GM21423 (cell line): Measurements from ENCODE around the gene SPACDR.
"Not testable (repeated sequence)": the region's sequence is repeated elsewhere in the genome, so short reads cannot be mapped to it uniquely, and the experiment has no call there.

ENCODE experiments used
- ATAC-seq: cut with Tn5 transposase; IDR thresholded peaks from one replicate; pipeline ENCODE4 v1.9.1; 2021; ENCODE audit warnings: mild to moderate bottlenecking, moderate library complexity; ENCODE audit not compliant: unreplicated experiment

Gene SPACDR

DNA sequence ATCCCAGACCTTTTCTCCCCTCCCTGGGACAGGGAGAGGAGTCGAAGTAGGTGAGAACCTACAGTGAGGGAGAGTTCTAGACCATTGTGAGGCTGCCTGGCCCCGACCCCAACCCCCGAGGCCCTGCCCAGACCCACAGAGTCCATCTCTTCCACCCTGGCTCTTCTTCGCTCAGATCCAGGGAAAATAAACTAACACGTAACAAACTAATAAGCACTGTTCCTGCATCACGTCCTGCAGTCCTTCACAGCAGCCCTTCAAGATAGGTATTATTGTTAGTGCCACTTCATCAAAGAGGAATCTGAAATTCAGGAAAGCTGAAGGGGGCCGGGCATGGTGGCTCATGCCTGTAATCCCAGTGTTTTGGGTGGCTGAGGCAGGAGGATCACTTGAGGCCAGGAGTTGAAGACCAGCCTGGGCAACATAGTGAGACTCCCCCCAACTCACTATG lies at the start of gene SPACDR:
Gene SPACDR (minus strand): TSS at position 51 of the 451 bp plus-strand sequence. CDS start 235 bp downstream, outside the sequence.
- ATAC-seq: no peak

GRCh38 chr7:100513212-100513810 lies 49.3 kb upstream of the SPACDR start:
- no peak for ATAC-seq

- no peak for ATAC-seq
These were observed 46.6 kb upstream of the SPACDR start for GRCh38 chr7:100510437-100511239.

- no peak for ATAC-seq
These were observed 45.2 kb upstream of the SPACDR start for GRCh38 chr7:100509231-100509630.

GRCh38 chr7:100506356-100506923 lies 42.4 kb upstream of the SPACDR start:
- ATAC-seq: no peak

DNA sequence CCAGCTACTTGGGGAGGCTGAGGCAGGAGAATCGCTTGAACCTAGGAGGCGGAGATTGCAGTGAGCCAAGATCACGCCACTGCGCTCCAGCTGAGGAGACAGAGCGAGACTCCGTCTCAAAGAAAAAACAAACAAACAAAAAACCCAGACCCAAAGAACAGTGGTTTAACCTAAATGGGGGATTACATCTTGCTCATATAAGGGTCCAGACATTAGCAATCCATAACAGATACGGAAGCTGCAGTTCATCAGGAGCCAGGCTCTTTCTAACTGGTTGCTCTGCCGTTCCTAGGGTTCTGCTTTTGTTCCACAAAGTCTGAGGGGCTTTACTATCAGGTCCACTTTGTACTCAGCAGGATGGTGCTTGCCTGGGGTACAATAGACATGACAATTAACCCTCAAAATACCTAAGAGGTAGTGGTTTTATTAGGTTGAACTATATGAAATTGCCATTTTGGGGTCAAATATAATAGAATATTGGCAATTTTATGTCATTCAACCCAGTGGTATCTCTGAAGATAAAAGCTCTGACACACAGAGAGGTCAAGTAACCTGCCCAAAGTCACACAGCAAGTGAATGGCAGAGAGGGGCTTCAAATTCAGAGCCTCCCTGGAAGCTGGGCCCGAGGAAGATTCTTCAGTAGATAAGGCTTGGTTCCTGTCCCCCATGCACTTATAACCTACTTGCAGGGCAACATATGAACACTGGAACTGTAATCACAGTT lies 41.0 kb upstream of the SPACDR start:
- ATAC-seq: no peak

- not testable (repeated sequence) for ATAC-seq
These were observed 40.0 kb upstream of the SPACDR start for GRCh38 chr7:100504031-100504430.

GRCh38 chr7:100500743-100501142 lies 36.7 kb upstream of the SPACDR start:
- not testable (repeated sequence) for ATAC-seq

GRCh38 chr7:100496509-100496908 lies 32.4 kb upstream of the SPACDR start:
- ATAC-seq: no peak

DNA sequence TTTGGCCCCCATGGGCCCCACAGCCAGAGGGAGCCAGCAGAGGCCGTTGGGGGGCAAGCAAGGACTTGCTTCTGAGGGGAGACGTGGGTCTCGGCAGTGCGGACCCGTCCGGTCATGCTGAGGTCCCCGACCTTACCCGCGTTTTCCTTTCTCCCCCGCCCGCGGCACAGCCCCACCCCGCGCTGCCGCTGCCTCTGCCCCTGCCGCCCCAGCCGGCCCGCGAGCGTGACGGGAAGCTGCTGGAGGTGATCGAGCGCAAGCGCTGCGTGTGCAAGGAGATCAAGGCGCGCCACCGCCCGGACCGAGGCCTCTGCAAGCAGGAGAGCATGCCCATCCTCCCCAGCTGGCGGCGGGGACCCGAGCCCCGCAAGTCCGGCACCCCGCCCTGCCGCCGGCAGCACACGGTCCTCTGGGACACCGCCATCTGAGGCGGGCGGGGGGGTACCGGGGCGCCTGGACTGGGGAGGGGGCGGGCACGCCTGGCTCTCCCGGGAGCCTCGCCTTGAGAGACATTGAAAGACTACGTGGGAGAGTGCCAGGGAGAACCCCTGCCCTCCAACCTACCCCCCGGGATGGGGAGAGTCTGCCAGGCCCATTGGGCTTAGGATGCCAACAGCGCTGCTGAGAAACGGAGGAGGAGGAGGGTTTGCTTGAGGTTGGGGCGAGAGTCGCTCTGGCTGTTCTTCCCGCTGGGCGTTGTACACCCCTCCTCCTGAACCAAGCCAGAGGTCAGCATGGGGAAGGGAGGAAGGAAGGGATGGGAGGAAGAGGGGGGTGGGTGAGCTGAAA lies 29.6 kb upstream of the SPACDR start:
- ATAC-seq: no peak

DNA sequence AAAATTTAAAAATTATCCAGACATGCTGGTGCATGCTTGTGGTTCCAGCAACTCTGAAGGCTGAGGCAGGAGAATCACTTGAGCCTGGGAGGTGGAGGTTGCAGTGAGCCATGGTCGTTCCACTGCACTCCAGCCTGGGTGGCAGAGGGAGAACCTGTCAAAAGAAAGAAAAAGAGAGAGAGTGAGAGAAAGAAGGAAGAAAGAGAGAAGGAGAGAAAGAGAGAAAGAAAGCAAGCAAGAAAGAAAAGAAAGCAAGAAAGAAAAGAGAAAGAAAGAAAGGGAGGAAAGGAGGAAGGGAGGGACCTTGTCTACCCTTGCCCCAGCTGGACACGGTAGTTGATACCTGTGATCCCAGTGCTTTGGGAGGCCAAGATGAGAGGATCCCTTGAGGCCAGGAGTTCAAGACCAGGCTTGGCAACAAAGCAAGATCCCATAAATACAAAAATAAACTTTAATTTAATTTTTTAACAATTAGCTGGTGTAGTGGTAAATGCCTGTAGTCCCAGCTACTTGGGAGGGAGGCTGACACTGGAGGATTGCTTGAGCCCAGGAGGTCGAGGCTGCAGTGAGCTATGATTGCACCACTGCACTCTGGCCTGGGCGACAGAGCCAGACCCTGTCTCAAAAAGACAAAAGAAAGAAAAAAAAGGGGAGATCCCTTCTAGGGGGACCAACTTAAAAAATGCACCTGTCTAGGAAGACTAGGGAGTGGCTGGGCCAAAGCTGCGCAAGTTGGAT lies 28.8 kb upstream of the SPACDR start:
- ATAC-seq: no peak

DNA sequence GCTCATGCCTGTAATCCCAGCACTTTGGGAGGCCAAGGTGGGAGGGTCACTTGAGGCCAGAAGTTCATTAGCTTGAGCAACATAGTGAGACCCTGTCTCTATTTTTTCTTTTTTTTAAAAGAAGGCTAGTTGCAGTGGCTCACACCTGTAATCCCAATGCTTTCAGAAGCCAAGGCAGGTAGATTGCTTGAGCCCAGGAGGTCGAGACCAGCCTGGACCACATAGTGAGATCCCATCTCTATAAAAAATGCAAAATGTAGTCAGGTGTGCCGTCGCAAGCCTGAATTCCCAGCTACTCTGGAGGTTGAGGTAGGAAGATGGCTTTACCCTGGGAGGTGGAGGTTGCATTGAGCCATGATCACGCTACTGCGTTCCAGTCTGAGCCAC lies 27.1 kb upstream of the SPACDR start:
- ATAC-seq: no peak

- ATAC-seq: no peak
These were observed 26.6 kb upstream of the SPACDR start for GRCh38 chr7:100490483-100491191.

DNA sequence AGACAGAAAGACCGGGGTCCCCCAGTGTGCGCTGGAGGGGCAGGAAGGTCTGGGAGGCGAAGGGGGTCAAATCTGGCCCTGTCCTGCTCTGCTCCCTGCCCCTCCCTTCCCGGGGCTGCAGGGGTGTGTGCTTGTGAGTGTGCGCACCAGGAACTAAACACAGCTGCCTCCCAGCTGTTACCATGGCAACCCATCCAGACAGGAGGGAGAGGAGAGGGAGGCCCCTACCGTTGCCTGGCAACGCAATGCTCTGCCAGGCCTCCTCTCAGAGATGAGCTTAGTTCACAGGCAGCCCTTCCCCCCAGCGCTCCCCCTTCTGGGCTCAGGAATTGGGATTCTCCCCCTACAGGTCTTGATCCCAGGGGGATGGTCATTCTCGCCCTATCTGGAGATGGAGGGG lies 25.8 kb upstream of the SPACDR start:
- ATAC-seq: no peak

GRCh38 chr7:100489121-100489520 lies 25.1 kb upstream of the SPACDR start:
- ATAC-seq: no peak

- ATAC-seq: no peak
These were observed 24.5 kb upstream of the SPACDR start for GRCh38 chr7:100488333-100489095.

DNA sequence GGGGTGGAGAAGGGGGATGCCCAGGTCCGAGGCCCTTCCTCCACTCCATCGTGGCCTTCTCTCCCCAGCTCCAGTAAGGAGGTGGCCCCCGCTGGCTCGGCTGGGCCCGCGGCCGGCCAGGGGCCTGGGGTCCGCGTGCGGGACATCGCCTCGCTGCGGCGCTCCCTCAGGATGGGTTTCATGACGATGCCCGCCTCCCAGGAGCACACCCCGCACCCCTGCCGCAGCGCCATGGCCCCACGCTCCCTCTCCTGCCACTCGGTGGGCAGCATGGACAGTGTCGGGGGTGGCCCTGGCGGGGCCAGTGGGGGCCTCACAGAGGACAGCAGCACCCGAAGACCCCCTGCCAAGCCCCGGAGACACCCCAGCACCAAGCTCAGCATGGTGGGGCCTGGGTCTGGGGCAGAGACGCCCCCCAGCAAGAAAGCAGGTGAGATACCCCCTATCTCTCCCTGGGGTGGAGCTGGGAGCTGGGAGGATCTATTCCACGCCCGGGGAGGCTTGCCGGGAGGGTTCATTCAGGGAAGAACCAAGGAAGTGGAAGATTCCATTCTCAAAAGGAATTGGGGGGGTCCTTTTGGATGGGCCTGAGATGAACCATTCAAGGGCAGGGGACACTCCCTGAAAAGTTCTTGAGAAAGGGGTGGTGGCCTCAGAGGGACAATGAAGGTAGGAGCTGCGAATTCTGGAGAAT lies 22.8 kb upstream of the SPACDR start:
- no peak for ATAC-seq

DNA sequence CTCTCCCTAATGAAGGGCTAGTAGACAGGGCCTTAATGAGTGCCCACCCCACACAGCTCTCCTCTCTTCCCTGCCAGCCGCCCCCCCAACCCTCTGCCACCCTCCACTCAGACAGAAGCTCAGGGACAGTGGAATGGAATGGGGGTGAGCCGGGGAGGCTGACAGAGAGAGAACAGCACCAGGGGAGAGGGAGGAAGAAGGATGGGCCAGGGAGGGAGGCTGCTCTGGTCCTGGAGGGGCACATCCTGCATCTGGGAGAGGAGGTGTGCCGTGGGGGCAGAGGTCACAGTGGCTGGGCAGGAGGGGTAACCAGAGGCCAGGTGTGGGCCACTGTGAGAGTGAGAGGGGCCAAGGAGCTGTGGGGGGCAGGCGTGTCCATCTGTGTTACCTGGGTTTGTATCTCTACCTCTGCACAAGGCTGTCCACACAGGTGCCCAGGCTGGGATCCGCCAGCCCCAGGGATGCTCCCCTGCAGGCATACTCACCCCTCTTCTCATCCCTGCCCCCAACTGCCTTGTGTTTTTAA lies 22.1 kb upstream of the SPACDR start:
- ATAC-seq: no peak
